MM.1S (cell line): ENCODE results near the gene TRMT61A.

ENCODE experiments used
- DNase-seq: peaks from one replicate; pipeline ENCODE4 v3.0.0-alpha.2; 2015
- H2AFZ ChIP-seq: fragments of 300-600 bp; sonication (generic); 2 replicates; pipeline ENCODE4 v1.6.0; 2016; ENCODE audit warnings: antibody characterized with exemption, low read length
- H3F3A ChIP-seq: fragments of 300-600 bp; sonication (generic); 2 replicates; pipeline ENCODE4 v1.6.1; 2016; ENCODE audit warnings: mild to moderate bottlenecking, antibody characterized with exemption, low read length, moderate library complexity, mixed read lengths; ENCODE audit not compliant: insufficient read depth
- H3K27ac ChIP-seq: fragments of 300-600 bp; sonication (generic); 2 replicates; pipeline ENCODE4 v1.5.1; 2016; ENCODE audit warnings: mild to moderate bottlenecking, low read length
- H3K27me3 ChIP-seq: fragments of 300-600 bp; sonication (generic); replicated peaks from 2 replicates; pipeline ENCODE4 v1.6.0; 2016; ENCODE audit warnings: low read length; ENCODE audit not compliant: insufficient read depth
- H3K36me3 ChIP-seq: fragments of 300-600 bp; sonication (generic); replicated peaks from 2 replicates; pipeline ENCODE4 v1.6.1; 2016; ENCODE audit warnings: mild to moderate bottlenecking, low read length, mixed read lengths; ENCODE audit not compliant: insufficient read depth
- H3K4me1 ChIP-seq: fragments of 300-600 bp; sonication (generic); 2 replicates; pipeline ENCODE4 v1.6.1; 2016; ENCODE audit warnings: low read length, mixed read lengths
- H3K4me2 ChIP-seq: fragments of 300-600 bp; sonication (generic); 2 replicates; pipeline ENCODE4 v1.6.0; 2016; ENCODE audit warnings: low read depth, low read length
- H3K4me3 ChIP-seq: fragments of 300-600 bp; sonication (generic); 2 replicates; pipeline ENCODE4 v1.5.1; 2016; ENCODE audit warnings: low read length, mixed read lengths
- H3K79me2 ChIP-seq: fragments of 300-600 bp; sonication (generic); 2 replicates; pipeline ENCODE4 v1.6.1; 2016; ENCODE audit warnings: mixed run types, low read length, mixed read lengths
- H3K9ac ChIP-seq: fragments of 300-600 bp; sonication (generic); 2 replicates; pipeline ENCODE4 v1.6.1; 2016; ENCODE audit warnings: low read length, mixed read lengths
- H3K9me2 ChIP-seq: fragments of 300-600 bp; sonication (generic); replicated peaks from 2 replicates; pipeline ENCODE4 v1.6.1; 2016; ENCODE audit warnings: mild to moderate bottlenecking, low read length, mixed read lengths; ENCODE audit not compliant: insufficient read depth
- H3K9me3 ChIP-seq: fragments of 300-600 bp; sonication (generic); replicated peaks from 2 replicates; pipeline ENCODE4 v1.6.1; 2016; ENCODE audit warnings: mild to moderate bottlenecking, low read length, mixed read lengths; ENCODE audit not compliant: insufficient read depth
- H4K20me1 ChIP-seq: fragments of 300-600 bp; sonication (generic); 2 replicates; pipeline ENCODE4 v1.6.1; 2016; ENCODE audit warnings: mild to moderate bottlenecking, low read length, moderate library complexity, mixed read lengths; ENCODE audit not compliant: insufficient read depth
- CTCF ChIP-seq: fragments of 300-600 bp; sonication (generic); IDR thresholded peaks from 2 replicates; pipeline ENCODE4 v1.5.1; 2016; ENCODE audit warnings: antibody characterized with exemption, low read length, mixed read lengths
- EZH2 ChIP-seq: fragments of 300-600 bp; sonication (generic); optimal IDR thresholded peaks from 2 replicates; pipeline ENCODE3; 2017; ENCODE audit warnings: low read depth, mild to moderate bottlenecking, antibody characterized with exemption, low read length, mixed read lengths
- EZH2phosphoT487 ChIP-seq: fragments of 300-600 bp; sonication (generic); IDR thresholded peaks from 2 replicates; pipeline ENCODE4 v1.6.1; 2018; ENCODE audit warnings: antibody characterized with exemption, low read length

TRMT61A gene

GRCh38 chr14:103540821-103541708 is 12.1 kb downstream of the TRMT61A start:
- Histone ChIP-seq H3K79me2 (no peaks in the 10 kb centered on the region), H3K9me2 (no peaks in the 10 kb centered on the region), H3K4me2 (no peak overlapping the region), H3K27ac (no peak overlapping the region), H4K20me1 (no peaks in the 10 kb centered on the region), H3K4me3 (no peak overlapping the region), H3K36me3 (no peaks in the 10 kb centered on the region), H3K27me3 (no peaks in the 10 kb centered on the region), H3K9me3 (no peaks in the 10 kb centered on the region), H2AFZ (no peak overlapping the region), H3K4me1 (no peaks in the 10 kb centered on the region), H3K9ac (no peak overlapping the region), H3F3A (no peaks in the 10 kb centered on the region)
- no peak for DNase-seq
- TF ChIP-seq EZH2 (no peak), EZH2phosphoT487 (no peak), CTCF (no peak)

GRCh38 chr14:103541709-103542604 is 13.0 kb downstream of the TRMT61A start:
- H3K79me2 ChIP-seq, result no peaks in the 10 kb centered on the region
- DNase-seq, result no peak
- H3K27me3 ChIP-seq, result no peaks in the 10 kb centered on the region
- H3K27ac ChIP-seq, result no peak overlapping the region
- H3K4me2 ChIP-seq, result no peak overlapping the region
- no peaks in the 10 kb centered on the region for H3F3A ChIP-seq
- no peaks in the 10 kb centered on the region for H3K36me3 ChIP-seq
- TF ChIP-seq CTCF (no peak), EZH2phosphoT487 (no peak), EZH2 (no peak)
- H3K4me1 ChIP-seq, result no peaks in the 10 kb centered on the region
- H3K4me3 ChIP-seq, result no peak overlapping the region
- H3K9ac ChIP-seq, result no peak overlapping the region
- no peaks in the 10 kb centered on the region for H3K9me3 ChIP-seq
- H2AFZ ChIP-seq, result no peak overlapping the region
- no peaks in the 10 kb centered on the region for H3K9me2 ChIP-seq
- H4K20me1 ChIP-seq, result no peaks in the 10 kb centered on the region

- H3K27ac ChIP-seq, result no peak overlapping the region
- no peaks in the 10 kb centered on the region for H3K27me3 ChIP-seq
- TF ChIP-seq CTCF (no peak), EZH2 (no peak), EZH2phosphoT487 (no peak)
- no peak overlapping the region for H3K4me2 ChIP-seq
- no peaks in the 10 kb centered on the region for H3K79me2 ChIP-seq
- H3K9me3 ChIP-seq, result no peaks in the 10 kb centered on the region
- no peaks in the 10 kb centered on the region for H3K9me2 ChIP-seq
- H3K9ac ChIP-seq, result no peak overlapping the region
- no peak for DNase-seq
- no peak overlapping the region for H3K4me3 ChIP-seq
- H3F3A ChIP-seq, result no peaks in the 10 kb centered on the region
- no peaks in the 10 kb centered on the region for H3K36me3 ChIP-seq
- no peak overlapping the region for H2AFZ ChIP-seq
- no peaks in the 10 kb centered on the region for H4K20me1 ChIP-seq
- H3K4me1 ChIP-seq, result no peaks in the 10 kb centered on the region
These were observed 13.7 kb downstream of the TRMT61A start for GRCh38 chr14:103542605-103543088.
